Measurements from ENCODE around the gene PLEKHO1.

PLEKHO1 gene

DNA sequence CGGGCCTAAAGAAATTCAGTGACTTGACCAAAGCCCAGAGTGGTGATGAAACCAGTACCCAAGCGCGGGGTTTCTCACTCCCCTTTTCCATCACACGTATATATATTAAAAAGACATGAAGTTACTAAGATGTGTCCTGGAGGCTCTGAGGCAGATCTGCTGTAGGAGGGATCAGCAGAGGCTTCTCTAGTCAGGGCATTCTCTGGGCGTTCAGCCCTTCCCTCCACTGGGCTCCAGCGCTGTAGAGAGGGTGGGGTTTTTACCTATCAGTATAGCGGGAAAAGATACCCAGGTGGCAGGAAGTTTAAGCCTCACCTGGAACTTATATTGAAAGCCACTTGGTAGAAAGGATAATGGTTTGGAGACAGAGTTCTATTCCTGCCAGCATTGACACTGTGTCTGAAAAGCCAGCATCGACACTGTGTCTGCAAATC lies 862 bp upstream of the PLEKHO1 start:
- TF ChIP-seq, protein P1, sequence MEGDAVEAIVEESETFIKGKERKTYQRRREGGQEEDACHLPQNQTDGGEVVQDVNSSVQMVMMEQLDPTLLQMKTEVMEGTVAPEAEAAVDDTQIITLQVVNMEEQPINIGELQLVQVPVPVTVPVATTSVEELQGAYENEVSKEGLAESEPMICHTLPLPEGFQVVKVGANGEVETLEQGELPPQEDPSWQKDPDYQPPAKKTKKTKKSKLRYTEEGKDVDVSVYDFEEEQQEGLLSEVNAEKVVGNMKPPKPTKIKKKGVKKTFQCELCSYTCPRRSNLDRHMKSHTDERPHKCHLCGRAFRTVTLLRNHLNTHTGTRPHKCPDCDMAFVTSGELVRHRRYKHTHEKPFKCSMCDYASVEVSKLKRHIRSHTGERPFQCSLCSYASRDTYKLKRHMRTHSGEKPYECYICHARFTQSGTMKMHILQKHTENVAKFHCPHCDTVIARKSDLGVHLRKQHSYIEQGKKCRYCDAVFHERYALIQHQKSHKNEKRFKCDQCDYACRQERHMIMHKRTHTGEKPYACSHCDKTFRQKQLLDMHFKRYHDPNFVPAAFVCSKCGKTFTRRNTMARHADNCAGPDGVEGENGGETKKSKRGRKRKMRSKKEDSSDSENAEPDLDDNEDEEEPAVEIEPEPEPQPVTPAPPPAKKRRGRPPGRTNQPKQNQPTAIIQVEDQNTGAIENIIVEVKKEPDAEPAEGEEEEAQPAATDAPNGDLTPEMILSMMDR (IDR thresholded peaks at IDR 0.05; ENCODE audit: insufficient read depth, missing control alignments) = no peak
- DNase-seq (ENCODE audit: insufficient read length, low spot score) (no peak), FAIRE-seq (peak; percentile 66)

- TF ChIP-seq, protein P1 (IDR thresholded peaks at IDR 0.05; ENCODE audit: insufficient read depth, missing control alignments) = no peak
- FAIRE-seq (no peak), DNase-seq (ENCODE audit: insufficient read length, low spot score) (no peak)
These were observed 661 bp downstream of the PLEKHO1 start for GRCh38 chr1:150150133-150151021.

- FAIRE-seq = no peak
- DNase-seq (ENCODE audit: insufficient read length, low spot score) = no peak
- TF ChIP-seq, protein P1 (IDR thresholded peaks at IDR 0.05; ENCODE audit: insufficient read depth, missing control alignments) = no peak
These were observed 1.8 kb downstream of the PLEKHO1 start for GRCh38 chr1:150151291-150152181.

DNA sequence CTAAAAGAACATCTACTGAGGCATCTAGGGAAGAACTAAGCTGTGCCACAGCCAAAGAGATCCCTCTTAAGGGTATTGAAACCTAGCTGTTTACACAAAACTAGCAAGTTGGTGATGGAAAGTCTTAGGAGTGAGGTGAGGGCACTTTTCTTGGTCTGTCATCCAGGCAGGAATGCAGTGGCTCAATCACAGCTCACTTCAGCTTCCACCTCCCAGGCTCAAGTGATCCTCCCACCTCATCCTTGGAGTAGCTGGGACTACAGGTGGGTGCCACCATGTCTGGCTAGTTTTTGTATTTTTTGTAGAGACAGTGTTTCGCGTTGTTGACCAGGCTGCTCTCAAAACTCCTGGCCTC lies 2.4 kb downstream of the PLEKHO1 start:
- DNase-seq (ENCODE audit: insufficient read length, low spot score) = no peak
- no peak for FAIRE-seq

DNA sequence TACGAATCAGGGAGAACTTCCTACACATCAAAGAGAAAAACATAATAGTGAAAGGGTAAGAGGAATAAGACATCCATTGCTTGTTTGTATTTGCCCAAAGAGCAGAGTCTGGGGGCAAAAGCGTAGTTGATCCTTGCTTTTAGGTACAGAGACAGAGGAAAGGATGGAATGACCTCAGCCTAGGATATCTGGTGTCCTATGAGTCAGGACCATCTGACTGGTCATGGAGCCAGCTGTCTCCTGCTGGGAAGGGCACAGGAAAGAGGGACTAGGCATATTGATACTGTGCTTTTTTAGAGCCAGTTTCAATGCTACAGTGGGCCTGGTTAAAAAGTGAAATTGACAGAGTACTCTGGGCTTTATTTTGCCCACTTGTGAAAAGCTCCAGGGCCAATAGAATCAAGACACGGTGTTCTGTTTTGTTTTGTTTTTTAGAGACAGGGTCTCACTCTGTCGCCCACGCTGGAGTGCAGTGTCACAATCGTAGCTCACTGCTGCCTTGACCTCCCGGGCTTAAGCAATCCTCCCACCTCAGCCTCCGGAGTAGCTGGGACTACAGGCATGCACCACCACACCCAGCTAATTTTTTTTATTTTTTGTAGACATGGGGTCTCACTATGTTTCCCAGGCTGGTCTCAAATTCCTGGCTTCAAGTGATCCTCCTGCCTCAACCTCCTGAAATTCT lies 3.2 kb downstream of the PLEKHO1 start:
- FAIRE-seq (no peak), DNase-seq (ENCODE audit: insufficient read length, low spot score) (no peak)
- TF ChIP-seq, protein P1 (IDR thresholded peaks at IDR 0.05; ENCODE audit: insufficient read depth, missing control alignments) = no peak

More for the DNA sequence above, 2.4 kb downstream of the PLEKHO1 start:
- TF ChIP-seq, protein P1 (IDR thresholded peaks at IDR 0.05; ENCODE audit: insufficient read depth, missing control alignments) = no peak

DNA sequence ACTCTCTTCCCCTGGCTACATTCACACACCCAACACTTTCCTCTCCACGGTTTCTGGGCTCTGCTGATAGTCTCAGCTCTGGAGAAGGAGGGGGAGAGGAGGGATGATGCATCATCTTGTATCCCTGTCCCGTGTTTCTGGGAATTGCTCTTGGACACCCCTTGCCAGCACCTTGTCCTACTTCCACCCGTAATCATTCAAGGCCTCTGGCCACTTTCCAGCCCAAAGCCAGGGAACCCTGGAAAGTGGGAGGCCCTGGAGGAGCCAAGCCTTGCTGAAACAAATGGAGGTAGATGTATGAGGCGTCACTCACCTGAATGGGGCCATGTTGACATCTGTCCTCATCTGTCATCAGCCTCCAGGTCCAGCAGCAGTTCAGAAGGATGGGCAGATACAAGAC lies 4.4 kb downstream of the PLEKHO1 start:
- TF ChIP-seq, protein P1 (IDR thresholded peaks at IDR 0.05; ENCODE audit: insufficient read depth, missing control alignments) = no peak
- FAIRE-seq (no peak), DNase-seq (ENCODE audit: insufficient read length, low spot score) (no peak)

All from D721Med (cell line).